ENCODE data around the gene INVS. TPM values are rescaled to one million over a fixed set of nuclear protein-coding genes. Genes with fewer than 3 reads are reported as not detected.

INVS gene
- total and polyA plus RNA-seq, 2 donors = 5.0 to 11.7 TPM

DNA sequence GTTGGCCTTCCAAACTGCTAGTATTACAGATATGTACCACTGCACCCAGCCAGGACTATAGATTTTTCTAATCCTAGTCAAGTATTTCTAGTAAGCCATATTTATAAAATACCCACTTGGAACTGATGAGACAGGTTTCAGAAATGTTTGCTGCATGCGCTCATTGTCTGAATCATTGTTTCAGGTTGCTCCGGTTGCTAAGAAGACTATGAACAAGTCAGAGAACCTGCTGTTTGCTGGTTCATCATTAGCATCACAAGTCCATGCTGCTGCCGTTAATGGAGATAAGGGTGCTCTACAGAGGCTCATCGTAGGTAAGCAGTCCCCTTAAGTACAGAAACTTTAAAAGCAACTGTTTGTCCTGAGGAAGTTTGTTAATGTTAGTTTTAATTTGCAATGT is 5.3 kb downstream of the INVS start:
- Histone ChIP-seq H3K9me3 (ENCODE audit: control insufficient read depth in 2 of 2, insufficient read depth in 1 of 2, low read length in 1 of 2) (no peaks in the 10 kb centered on the region), H3K27me3 (ENCODE audit: control insufficient read depth in 2 of 2, insufficient read depth in 1 of 2, low read length in 1 of 2) (no peaks in the 10 kb centered on the region), H3K27ac (ENCODE audit: low read depth in 1 of 2, low read length in 1 of 2) (no peak overlapping the region), H3K4me3 (ENCODE audit: low read length in 2 of 2) (no peak overlapping the region), H3K4me1 (ENCODE audit: control insufficient read depth in 2 of 2, insufficient read depth in 2 of 2, low read length in 2 of 2) (peaks cover 0 to 7% of the 10 kb centered on the region in 2 donors), H3K36me3 (ENCODE audit: control insufficient read depth in 2 of 2, insufficient read depth in 2 of 2, low read length in 1 of 2) (peaks cover 11 to 46% of the 10 kb centered on the region in 2 donors)
- 98% methylated on average over 4 of the region's 4 CpGs for WGBS
- DNase-seq (ENCODE audit: low read depth in 6 of 9, low spot score in 9 of 9) = no peak

GRCh38 chr9:100105861-100106260 is 6.8 kb downstream of the INVS start:
- no peaks in the 10 kb centered on the region for H3K27me3 ChIP-seq (ENCODE audit: control insufficient read depth in 2 of 2, insufficient read depth in 1 of 2, low read length in 1 of 2)
- no peaks in the 10 kb centered on the region for H3K4me1 ChIP-seq (ENCODE audit: control insufficient read depth in 2 of 2, insufficient read depth in 2 of 2, low read length in 2 of 2)
- no peaks in the 10 kb centered on the region for H3K9me3 ChIP-seq (ENCODE audit: control insufficient read depth in 2 of 2, insufficient read depth in 1 of 2, low read length in 1 of 2)
- no peak overlapping the region for H3K4me3 ChIP-seq (ENCODE audit: low read length in 2 of 2)
- H3K36me3 ChIP-seq (ENCODE audit: control insufficient read depth in 2 of 2, insufficient read depth in 2 of 2, low read length in 1 of 2) = peaks cover 11 to 48% of the 10 kb centered on the region in 2 donors
- DNase-seq (ENCODE audit: low read depth in 6 of 9, low spot score in 9 of 9) = no peak
- WGBS = 97% methylated on average over 1 of the region's 1 CpG
- no peak overlapping the region for H3K27ac ChIP-seq (ENCODE audit: low read depth in 1 of 2, low read length in 1 of 2)

- peaks cover 11 to 45% of the 10 kb centered on the region in 2 donors for H3K36me3 ChIP-seq (ENCODE audit: control insufficient read depth in 2 of 2, insufficient read depth in 2 of 2, low read length in 1 of 2)
- no peaks in the 10 kb centered on the region for H3K9me3 ChIP-seq (ENCODE audit: control insufficient read depth in 2 of 2, insufficient read depth in 1 of 2, low read length in 1 of 2)
- no peak for DNase-seq (ENCODE audit: low read depth in 6 of 9, low spot score in 9 of 9)
- no peaks in the 10 kb centered on the region for H3K4me1 ChIP-seq (ENCODE audit: control insufficient read depth in 2 of 2, insufficient read depth in 2 of 2, low read length in 2 of 2)
- no peak overlapping the region for H3K4me3 ChIP-seq (ENCODE audit: low read length in 2 of 2)
- 93% methylated on average over 2 of the region's 2 CpGs for WGBS
- H3K27me3 ChIP-seq (ENCODE audit: control insufficient read depth in 2 of 2, insufficient read depth in 1 of 2, low read length in 1 of 2) = no peaks in the 10 kb centered on the region
- no peak overlapping the region for H3K27ac ChIP-seq (ENCODE audit: low read depth in 1 of 2, low read length in 1 of 2)
These were observed 7.6 kb downstream of the INVS start for GRCh38 chr9:100106616-100107015.

- Histone ChIP-seq H3K27ac (ENCODE audit: low read depth in 1 of 2, low read length in 1 of 2) (no peak overlapping the region), H3K9me3 (ENCODE audit: control insufficient read depth in 2 of 2, insufficient read depth in 1 of 2, low read length in 1 of 2) (no peaks in the 10 kb centered on the region), H3K4me3 (ENCODE audit: low read length in 2 of 2) (no peak overlapping the region), H3K36me3 (ENCODE audit: control insufficient read depth in 2 of 2, insufficient read depth in 2 of 2, low read length in 1 of 2) (peaks cover 11 to 43% of the 10 kb centered on the region in 2 donors), H3K4me1 (ENCODE audit: control insufficient read depth in 2 of 2, insufficient read depth in 2 of 2, low read length in 2 of 2) (no peaks in the 10 kb centered on the region), H3K27me3 (ENCODE audit: control insufficient read depth in 2 of 2, insufficient read depth in 1 of 2, low read length in 1 of 2) (no peaks in the 10 kb centered on the region)
- no peak for DNase-seq (ENCODE audit: low read depth in 6 of 9, low spot score in 9 of 9)
- WGBS = 98% methylated on average over 2 of the region's 2 CpGs
These were observed 9.5 kb downstream of the INVS start for GRCh38 chr9:100108559-100108958.

- no peak for DNase-seq (ENCODE audit: low read depth in 6 of 9, low spot score in 9 of 9)
- Histone ChIP-seq H3K27ac (ENCODE audit: low read depth in 1 of 2, low read length in 1 of 2) (no peak overlapping the region), H3K4me3 (ENCODE audit: low read length in 2 of 2) (no peak overlapping the region), H3K4me1 (ENCODE audit: control insufficient read depth in 2 of 2, insufficient read depth in 2 of 2, low read length in 2 of 2) (no peaks in the 10 kb centered on the region), H3K27me3 (ENCODE audit: control insufficient read depth in 2 of 2, insufficient read depth in 1 of 2, low read length in 1 of 2) (no peaks in the 10 kb centered on the region), H3K36me3 (ENCODE audit: control insufficient read depth in 2 of 2, insufficient read depth in 2 of 2, low read length in 1 of 2) (peaks cover 5 to 23% of the 10 kb centered on the region in 2 donors), H3K9me3 (ENCODE audit: control insufficient read depth in 2 of 2, insufficient read depth in 1 of 2, low read length in 1 of 2) (no peaks in the 10 kb centered on the region)
- 90% methylated on average over 4 of the region's 4 CpGs for WGBS
These were observed 12.2 kb downstream of the INVS start for GRCh38 chr9:100111235-100111634.

GRCh38 chr9:100112677-100113336 is 13.8 kb downstream of the INVS start:
- Histone ChIP-seq H3K27ac (ENCODE audit: low read depth in 1 of 2, low read length in 1 of 2) (no peak overlapping the region), H3K9me3 (ENCODE audit: control insufficient read depth in 2 of 2, insufficient read depth in 1 of 2, low read length in 1 of 2) (no peaks in the 10 kb centered on the region), H3K36me3 (ENCODE audit: control insufficient read depth in 2 of 2, insufficient read depth in 2 of 2, low read length in 1 of 2) (peaks cover 3 to 10% of the 10 kb centered on the region in 2 donors), H3K4me1 (ENCODE audit: control insufficient read depth in 2 of 2, insufficient read depth in 2 of 2, low read length in 2 of 2) (no peaks in the 10 kb centered on the region), H3K4me3 (ENCODE audit: low read length in 2 of 2) (no peak overlapping the region), H3K27me3 (ENCODE audit: control insufficient read depth in 2 of 2, insufficient read depth in 1 of 2, low read length in 1 of 2) (no peaks in the 10 kb centered on the region)
- no peak for DNase-seq (ENCODE audit: low read depth in 6 of 9, low spot score in 9 of 9)
- over 99% methylated on average over 2 of the region's 2 CpGs for WGBS

GRCh38 chr9:100117316-100117715 is 18.3 kb downstream of the INVS start:
- no peak overlapping the region for H3K27ac ChIP-seq (ENCODE audit: low read depth in 1 of 2, low read length in 1 of 2)
- H3K27me3 ChIP-seq (ENCODE audit: control insufficient read depth in 2 of 2, insufficient read depth in 1 of 2, low read length in 1 of 2) = no peaks in the 10 kb centered on the region
- no peak overlapping the region for H3K4me3 ChIP-seq (ENCODE audit: low read length in 2 of 2)
- DNase-seq (ENCODE audit: low read depth in 6 of 9, low spot score in 9 of 9) = no peak
- no peaks in the 10 kb centered on the region for H3K4me1 ChIP-seq (ENCODE audit: control insufficient read depth in 2 of 2, insufficient read depth in 2 of 2, low read length in 2 of 2)
- no peaks in the 10 kb centered on the region for H3K9me3 ChIP-seq (ENCODE audit: control insufficient read depth in 2 of 2, insufficient read depth in 1 of 2, low read length in 1 of 2)
- H3K36me3 ChIP-seq (ENCODE audit: control insufficient read depth in 2 of 2, insufficient read depth in 2 of 2, low read length in 1 of 2) = peaks cover 2 to 3% of the 10 kb centered on the region in 2 donors
- WGBS = 98% methylated on average over 25 of the region's 25 CpGs

GRCh38 chr9:100120286-100120685 is 21.2 kb downstream of the INVS start:
- H3K36me3 ChIP-seq (ENCODE audit: control insufficient read depth in 2 of 2, insufficient read depth in 2 of 2, low read length in 1 of 2) = peaks cover 0 to 3% of the 10 kb centered on the region in 2 donors
- 94% methylated on average over 2 of the region's 2 CpGs for WGBS
- DNase-seq (ENCODE audit: low read depth in 6 of 9, low spot score in 9 of 9) = no peak
- H3K4me3 ChIP-seq (ENCODE audit: low read length in 2 of 2) = no peak overlapping the region
- H3K9me3 ChIP-seq (ENCODE audit: control insufficient read depth in 2 of 2, insufficient read depth in 1 of 2, low read length in 1 of 2) = no peaks in the 10 kb centered on the region
- no peaks in the 10 kb centered on the region for H3K27me3 ChIP-seq (ENCODE audit: control insufficient read depth in 2 of 2, insufficient read depth in 1 of 2, low read length in 1 of 2)
- H3K4me1 ChIP-seq (ENCODE audit: control insufficient read depth in 2 of 2, insufficient read depth in 2 of 2, low read length in 2 of 2) = no peaks in the 10 kb centered on the region
- no peak overlapping the region for H3K27ac ChIP-seq (ENCODE audit: low read depth in 1 of 2, low read length in 1 of 2)

GRCh38 chr9:100125236-100125635 is 26.2 kb downstream of the INVS start:
- Histone ChIP-seq H3K27me3 (ENCODE audit: control insufficient read depth in 2 of 2, insufficient read depth in 1 of 2, low read length in 1 of 2) (no peaks in the 10 kb centered on the region), H3K4me3 (ENCODE audit: low read length in 2 of 2) (no peak overlapping the region), H3K27ac (ENCODE audit: low read depth in 1 of 2, low read length in 1 of 2) (no peak overlapping the region), H3K36me3 (ENCODE audit: control insufficient read depth in 2 of 2, insufficient read depth in 2 of 2, low read length in 1 of 2) (peaks cover 0 to 4% of the 10 kb centered on the region in 2 donors), H3K9me3 (ENCODE audit: control insufficient read depth in 2 of 2, insufficient read depth in 1 of 2, low read length in 1 of 2) (no peaks in the 10 kb centered on the region), H3K4me1 (ENCODE audit: control insufficient read depth in 2 of 2, insufficient read depth in 2 of 2, low read length in 2 of 2) (no peaks in the 10 kb centered on the region)
- 96% methylated on average over 2 of the region's 2 CpGs for WGBS
- DNase-seq (ENCODE audit: low read depth in 6 of 9, low spot score in 9 of 9) = no peak
